NT2/D1 (cell line): ENCODE measurements around the gene RAX2.

Experiments used
- YY1 ChIP-seq: IDR thresholded peaks from 2 replicates; pipeline ENCODE4 v1.6.1; 2011; ENCODE audit not compliant: insufficient read length, insufficient read depth
- ZNF274 ChIP-seq: IDR thresholded peaks from 2 replicates; pipeline ENCODE4 v1.6.1; 2011; ENCODE audit warnings: mild to moderate bottlenecking, low read depth, low read length

- TF ChIP-seq ZNF274 (no peak), YY1 (no peak)
Measured at GRCh38 chr19:3792114-3792513, 20.1 kb upstream of the RAX2 start.
